K562 (cell line): Measurements from ENCODE around the gene SNAPC2. TPM values are rescaled to one million over a fixed set of nuclear protein-coding genes. Genes with fewer than 3 reads are reported as not detected.

Source experiments
- BRCA1 ChIP-seq, 2 experiments: fragments of 450-650 bp in 1 of 2; sonication (generic) in 1 of 2; formaldehyde crosslinking in 1 of 2; IDR thresholded peaks; 2 replicates each; pipeline versions ENCODE4 v1.5.0 to v1.6.1; 2017 to 2020; ENCODE audit warnings: mild to moderate bottlenecking in 1 of 2, missing genetic modification reagents in 1 of 2
- CEBPB ChIP-seq: fragments of 450-650 bp; IDR thresholded peaks from 2 replicates; pipeline ENCODE4 v1.6.1; 2016; ENCODE audit warnings: missing genetic modification characterization, missing compliant biosample characterization
- ELF4 ChIP-seq: fragments of 450-650 bp; formaldehyde crosslinking; IDR thresholded peaks from 2 replicates; pipeline ENCODE4 v1.4.0; 2022; ENCODE audit warnings: missing genetic modification characterization
- EP400 ChIP-seq: fragments of 450-650 bp; IDR thresholded peaks from 2 replicates; pipeline ENCODE4 v1.6.1; 2017; ENCODE audit warnings: antibody characterized with exemption, mild to moderate bottlenecking, moderate library complexity
- GTF2B ChIP-seq: IDR thresholded peaks from 2 replicates; pipeline ENCODE4 v1.6.1; 2011; ENCODE audit not compliant: insufficient read length; ENCODE audit errors: extremely low read depth
- HDAC1 ChIP-seq, 2 experiments: fragments of 450-650 bp; IDR thresholded peaks; 2 replicates each; pipeline ENCODE4 v1.6.1; 2016 to 2017; ENCODE audit warnings: inconsistent platforms in 1 of 2, mild to moderate bottlenecking in 1 of 2, moderate library complexity in 1 of 2
- HDGF ChIP-seq: fragments of 450-650 bp; IDR thresholded peaks from 2 replicates; pipeline ENCODE4 v1.6.1; 2016
- HIVEP1 ChIP-seq: fragments of 250-450 bp; sonication (Bioruptor Pico); IDR thresholded peaks from 2 replicates; pipeline ENCODE4 v1.4.0; 2020; ENCODE audit warnings: mild to moderate bottlenecking
- HMG20B ChIP-seq: fragments of 250-450 bp; sonication (Bioruptor Pico); IDR thresholded peaks from 2 replicates; pipeline ENCODE4 v1.5.0; 2021; ENCODE audit warnings: mild to moderate bottlenecking
- KDM5B ChIP-seq: fragments of 200-600 bp; sonication (generic); IDR thresholded peaks from 2 replicates; pipeline ENCODE4 v1.6.1; 2012; ENCODE audit warnings: low read depth, mild to moderate bottlenecking, moderate library complexity, low read length, control low read depth, inconsistent platforms; ENCODE audit not compliant: insufficient replicate concordance
- KLF13 ChIP-seq: fragments of 450-650 bp; IDR thresholded peaks from 2 replicates; pipeline ENCODE4 v1.6.1; 2016; ENCODE audit warnings: missing genetic modification characterization, low read depth, mild to moderate bottlenecking, missing compliant biosample characterization, moderate library complexity, borderline replicate concordance
- LARP7 ChIP-seq: fragments of 450-650 bp; IDR thresholded peaks from 2 replicates; pipeline ENCODE4 v1.6.1; 2016
- LCOR ChIP-seq: sonication (generic); formaldehyde crosslinking; IDR thresholded peaks from 2 replicates; pipeline ENCODE4 v1.8.0; 2022; ENCODE audit warnings: mild to moderate bottlenecking, missing genetic modification reagents
- MITF ChIP-seq: IDR thresholded peaks from 2 replicates; pipeline ENCODE4 v1.6.1; 2014; ENCODE audit warnings: antibody characterized with exemption
- NCOA4 ChIP-seq: fragments of 450-650 bp; IDR thresholded peaks from 2 replicates; pipeline ENCODE4 v1.6.1; 2018; ENCODE audit warnings: mild to moderate bottlenecking; ENCODE audit not compliant: partially characterized antibody
- PML ChIP-seq: IDR thresholded peaks from 2 replicates; pipeline ENCODE4 v1.6.1; 2012; ENCODE audit warnings: low read length, inconsistent platforms
- RHOXF2B ChIP-seq: fragments of 250-450 bp; sonication (Bioruptor Pico); conservative IDR thresholded peaks from 2 replicates; pipeline ENCODE4 v1.5.1; 2021
- ZNF12 ChIP-seq: sonication (generic); formaldehyde crosslinking; IDR thresholded peaks from 2 replicates; pipeline ENCODE4 v1.4.0; 2020; ENCODE audit warnings: mild to moderate bottlenecking, missing genetic modification reagents
- ZNF121 ChIP-seq: sonication (generic); formaldehyde crosslinking; conservative IDR thresholded peaks from 2 replicates; pipeline ENCODE4 v1.8.0; 2022; ENCODE audit warnings: missing genetic modification reagents
- ZNF263 ChIP-seq: sonication (generic); formaldehyde crosslinking; IDR thresholded peaks from 2 replicates; pipeline ENCODE4 v1.8.0; 2022; ENCODE audit warnings: mild to moderate bottlenecking, missing genetic modification reagents, borderline replicate concordance
- ZNF280B ChIP-seq: fragments of 250-450 bp; sonication (Bioruptor Pico); IDR thresholded peaks from 2 replicates; pipeline ENCODE4 v1.5.1; 2021; ENCODE audit warnings: mild to moderate bottlenecking
- ZNF324 ChIP-seq: fragments of 250-450 bp; sonication (Bioruptor Pico); IDR thresholded peaks from 2 replicates; pipeline ENCODE4 v1.4.0; 2020; ENCODE audit warnings: mild to moderate bottlenecking
- ZNF583 ChIP-seq: fragments of 250-450 bp; sonication (Bioruptor Pico); IDR thresholded peaks from 2 replicates; pipeline ENCODE4 v1.4.0; 2020
- ZNF589 ChIP-seq: fragments of 200-800 bp; sonication (Bioruptor generic); IDR thresholded peaks from 2 replicates; pipeline ENCODE4 v1.6.1; 2016; ENCODE audit warnings: low read depth, missing genetic modification characterization, missing compliant biosample characterization
- ZNF76 ChIP-seq: fragments of 250-450 bp; sonication (Bioruptor Pico); IDR thresholded peaks from 2 replicates; pipeline ENCODE4 v1.4.0; 2020; ENCODE audit warnings: mild to moderate bottlenecking, moderate library complexity, borderline replicate concordance
- polyA plus RNA-seq, 8 experiments: library from polyadenylated mRNA; depleted of rRNA in 4 of 8; stranded (reverse) in 5 of 8; unstranded in 3 of 8; fragments of >200 nt; fragmentation: Nextera tagmentation in 2 of 8; fragmentation: Illumina TruSeq in 1 of 8; extraction: Ambion mirVana in 2 of 8; extraction: Trizol in 1 of 8; gene quantifications; 2 replicates each; pipeline versions ENCODE4 v1.2.1 to v1.2.3, GENCODE V29; 2011 to 2014; ENCODE audit warnings: inconsistent platforms in 1 of 8, missing spikeins in 1 of 8
- total RNA-seq, 7 experiments: library from RNA; depleted of rRNA in 6 of 7; stranded (reverse); fragments of >200 nt in 6 of 7; fragmentation: Illumina TruSeq in 2 of 7; extraction: Trizol in 2 of 7; gene quantifications; 2 replicates each; pipeline versions ENCODE4 v1.2.1 to v1.2.3, GENCODE V29; 2011 to 2021; ENCODE audit warnings: low replicate concordance in 1 of 7
- TF ChIP-seq, protein P1 (sequence below), 2 experiments: fragments of 450-650 bp; IDR thresholded peaks; 2 replicates each; pipeline ENCODE4 v1.6.1; 2016

Gene SNAPC2
- total and polyA plus RNA-seq, 9 of the 15 experiments (the other 6 are each of a cell fraction or from before 2014, with no cell fraction given): 0.59 to 45.1 (median 15.3) TPM

GRCh38 chr19:7925171-7925851 lies 5.2 kb downstream of the SNAPC2 start (continued):
- TF ChIP-seq LCOR (CRISPR knock-in tag) (peak; percentile 73; the same call in 1 of the 2 replicates), KLF13 (0 out of 2 replicates have a peak, but pooled peaks have one; percentile 25), EP400 (no peak), ZNF589 (no peak), ZNF263 (CRISPR knock-in tag) (peak; percentile 47; the same call in 1 of the 2 replicates), LARP7 (no peak), ZNF280B (no peak), NCOA4 (no peak), ZNF76 (CRISPR knock-in tag) (no peak), BRCA1 (IDR thresholded peaks at IDR 0.05) (no peak), BRCA1 (CRISPR knock-in tag; IDR thresholded peaks at IDR 0.05) (no peak), CEBPB (no peak), PML (no peak), ZNF121 (CRISPR knock-in tag) (no peak), ZNF583 (CRISPR knock-in tag) (0 out of 2 replicates have a peak, but pooled peaks have one; percentile 6), GTF2B (no peak), HMG20B (CRISPR knock-in tag) (no peak), ELF4 (CRISPR knock-in tag) (no peak), HIVEP1 (CRISPR knock-in tag) (no peak), ZNF324 (CRISPR knock-in tag) (no peak), ZNF12 (CRISPR knock-in tag) (no peak), KDM5B (peak; percentile 66), HDGF (no peak), RHOXF2B (CRISPR knock-in tag) (no peak), HDAC1 (IDR thresholded peaks at IDR 0.05) (peak in 1 of 2 experiments; percentile 29; a peak in 1 of 4 replicates), MITF (no peak)
- TF ChIP-seq, protein P1, sequence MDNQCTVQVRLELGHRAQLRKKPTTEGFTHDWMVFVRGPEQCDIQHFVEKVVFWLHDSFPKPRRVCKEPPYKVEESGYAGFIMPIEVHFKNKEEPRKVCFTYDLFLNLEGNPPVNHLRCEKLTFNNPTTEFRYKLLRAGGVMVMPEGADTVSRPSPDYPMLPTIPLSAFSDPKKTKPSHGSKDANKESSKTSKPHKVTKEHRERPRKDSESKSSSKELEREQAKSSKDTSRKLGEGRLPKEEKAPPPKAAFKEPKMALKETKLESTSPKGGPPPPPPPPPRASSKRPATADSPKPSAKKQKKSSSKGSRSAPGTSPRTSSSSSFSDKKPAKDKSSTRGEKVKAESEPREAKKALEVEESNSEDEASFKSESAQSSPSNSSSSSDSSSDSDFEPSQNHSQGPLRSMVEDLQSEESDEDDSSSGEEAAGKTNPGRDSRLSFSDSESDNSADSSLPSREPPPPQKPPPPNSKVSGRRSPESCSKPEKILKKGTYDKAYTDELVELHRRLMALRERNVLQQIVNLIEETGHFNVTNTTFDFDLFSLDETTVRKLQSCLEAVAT (IDR thresholded peaks at IDR 0.05): no peak
